ENCODE results near the gene PPARGC1A. TPM values are rescaled to one million over a fixed set of nuclear protein-coding genes. Genes with fewer than 3 reads are reported as not detected.

PPARGC1A gene
- total and polyA plus RNA-seq, 2 experiments from 2014 or later, result 6.7 to 16.6 TPM

GRCh38 chr4:23746027-23746426, 143.8 kb downstream of the PPARGC1A start:
- TF ChIP-seq EZH2phosphoT487 (IDR thresholded peaks at IDR 0.05; ENCODE audit: low read depth, severe bottlenecking, unreplicated experiment) (no peak), CTCF (IDR thresholded peaks at IDR 0.05; ENCODE audit: poor library complexity) (no peak), EZH2 (IDR thresholded peaks at IDR 0.05; ENCODE audit: borderline replicate concordance) (no peak)
- no peak for DNase-seq (ENCODE audit: low spot score)
- 79% methylated on average over 3 of the region's 3 CpGs for WGBS (ENCODE audit: low lambda C conversion rate, missing lambda C conversion rate)
- H3K4me1 ChIP-seq (ENCODE audit: insufficient read depth), result no peaks in the 10 kb centered on the region
- H2AFZ ChIP-seq, result no peak overlapping the region
- H3K36me3 ChIP-seq (replicated peaks; ENCODE audit: insufficient read depth, low read depth), result no peaks in the 10 kb centered on the region
- H3K27me3 ChIP-seq, result peaks cover 2% of the 10 kb centered on the region
- no peaks in the 10 kb centered on the region for H4K20me1 ChIP-seq (ENCODE audit: insufficient read depth, poor library complexity, severe bottlenecking)
- no peak overlapping the region for H3K4me3 ChIP-seq
- H3K9me2 ChIP-seq (replicated peaks; ENCODE audit: insufficient read depth), result no peaks in the 10 kb centered on the region
- H3K9me3 ChIP-seq (ENCODE audit: low read depth), result no peaks in the 10 kb centered on the region
- no peaks in the 10 kb centered on the region for H3K79me2 ChIP-seq
- H3K4me2 ChIP-seq, result no peak overlapping the region
- no peak overlapping the region for H3K27ac ChIP-seq

GRCh38 chr4:23745377-23745776, 144.5 kb downstream of the PPARGC1A start:
- no peaks in the 10 kb centered on the region for H3K4me1 ChIP-seq (ENCODE audit: insufficient read depth)
- no peaks in the 10 kb centered on the region for H4K20me1 ChIP-seq (ENCODE audit: insufficient read depth, poor library complexity, severe bottlenecking)
- no peaks in the 10 kb centered on the region for H3K36me3 ChIP-seq (replicated peaks; ENCODE audit: insufficient read depth, low read depth)
- 93% methylated on average over 3 of the region's 3 CpGs for WGBS (ENCODE audit: low lambda C conversion rate, missing lambda C conversion rate)
- no peaks in the 10 kb centered on the region for H3K79me2 ChIP-seq
- no peak overlapping the region for H3K4me3 ChIP-seq
- H3K27me3 ChIP-seq, result peaks cover 2% of the 10 kb centered on the region
- DNase-seq (ENCODE audit: low spot score), result no peak
- H3K9me2 ChIP-seq (replicated peaks; ENCODE audit: insufficient read depth), result no peaks in the 10 kb centered on the region
- H3K27ac ChIP-seq, result no peak overlapping the region
- no peak overlapping the region for H3K4me2 ChIP-seq
- H2AFZ ChIP-seq, result no peak overlapping the region
- TF ChIP-seq EZH2 (IDR thresholded peaks at IDR 0.05; ENCODE audit: borderline replicate concordance), result no peak
- no peak for TF ChIP-seq CTCF (IDR thresholded peaks at IDR 0.05; ENCODE audit: poor library complexity)
- TF ChIP-seq EZH2phosphoT487 (IDR thresholded peaks at IDR 0.05; ENCODE audit: low read depth, severe bottlenecking, unreplicated experiment), result no peak
- H3K9me3 ChIP-seq (ENCODE audit: low read depth), result no peaks in the 10 kb centered on the region
